Ovary (tissue), 3 donors: ENCODE data around the gene STX5.

Experiments used
- CTCF ChIP-seq, 3 donors: fragments of 450-650 bp in 2 of 3; fragments of 200-600 bp in 1 of 3; IDR thresholded peaks; one replicate each; pipeline versions ENCODE4 v1.5.1 to v1.8.0; 2016 to 2022; ENCODE audit warnings: antibody characterized with exemption in 3 of 3, mild to moderate bottlenecking in 1 of 3
- EP300 ChIP-seq: sonication (generic); formaldehyde crosslinking; IDR thresholded peaks from one replicate; pipeline ENCODE4 v1.6.1; 2017; ENCODE audit warnings: antibody characterized with exemption
- donor health status: DM: no; HTN: no; CAD: no.

GRCh38 chr11:62782753-62783152 lies 49.1 kb downstream of the STX5 start:
- no peak for TF ChIP-seq CTCF (IDR thresholded peaks at IDR 0.05)
- TF ChIP-seq EP300: no peak
